GM18507 (cell line): ENCODE data around the gene C17orf100.
"Not testable (repeated sequence)": the region's sequence is repeated elsewhere in the genome, so short reads cannot be mapped to it uniquely, and the experiment has no call there.

Experiments
- DNase-seq: peaks from one replicate; pipeline ENCODE4 v3.0.0; 2011; ENCODE audit warnings: low read depth; ENCODE audit not compliant: insufficient read length; ENCODE audit errors: extremely low spot score
- FAIRE-seq: peaks from 2 replicates; lab custom pipeline; 2011; peaks lifted over from hg19 to GRCh38; lab: Jason Lieb, UNC

The C17orf100 gene

GRCh38 chr17:6683730-6684459 is 32.3 kb downstream of the C17orf100 start:
- DNase-seq, result no peak
- FAIRE-seq, result no peak

DNA sequence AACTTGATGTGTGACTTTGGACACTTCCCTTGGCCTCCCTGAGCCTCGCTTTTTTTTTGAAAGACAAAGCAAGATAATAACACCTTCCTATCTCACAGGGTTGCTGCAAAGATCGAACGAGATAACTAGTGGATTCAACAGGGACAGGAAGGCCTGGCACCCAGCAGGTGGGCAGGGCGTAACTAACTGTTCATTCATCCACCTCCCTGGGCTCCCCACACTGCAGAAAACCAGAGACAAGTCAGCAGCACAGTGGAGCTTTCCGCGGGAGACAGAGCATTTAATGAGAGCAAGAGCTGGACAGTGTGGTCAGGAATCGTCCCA is 32.9 kb downstream of the C17orf100 start:
- FAIRE-seq (no peak), DNase-seq (no peak)

- FAIRE-seq (no peak), DNase-seq (no peak)
Measured at GRCh38 chr17:6684881-6685767, 33.6 kb downstream of the C17orf100 start.

DNA sequence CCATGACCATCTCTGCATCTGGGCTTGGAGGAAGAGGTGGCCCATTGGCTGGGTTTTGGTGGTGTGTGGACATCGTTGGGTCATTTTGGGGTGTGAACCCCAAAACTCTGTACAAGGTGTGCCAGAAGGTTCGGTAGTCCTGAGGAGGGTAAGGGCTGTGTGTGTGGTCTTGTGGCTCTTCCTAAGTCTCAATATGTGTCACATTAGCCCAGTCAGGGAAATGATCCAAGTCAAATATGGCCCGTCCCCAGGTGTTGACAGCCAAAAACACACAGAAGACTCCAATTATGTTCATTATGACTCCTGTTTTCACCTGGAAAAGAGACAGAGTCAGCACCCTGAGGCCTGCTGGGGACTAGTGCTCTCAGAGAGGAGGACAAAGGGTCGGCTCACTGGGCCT is 34.5 kb downstream of the C17orf100 start:
- no peak for DNase-seq

GRCh38 chr17:6688944-6689343 is 37.4 kb downstream of the C17orf100 start:
- no peak for FAIRE-seq
- no peak for DNase-seq

More for the DNA sequence above, 34.5 kb downstream of the C17orf100 start:
- FAIRE-seq, result no peak

GRCh38 chr17:6690641-6691040 is 39.1 kb downstream of the C17orf100 start:
- no peak for FAIRE-seq
- no peak for DNase-seq

DNA sequence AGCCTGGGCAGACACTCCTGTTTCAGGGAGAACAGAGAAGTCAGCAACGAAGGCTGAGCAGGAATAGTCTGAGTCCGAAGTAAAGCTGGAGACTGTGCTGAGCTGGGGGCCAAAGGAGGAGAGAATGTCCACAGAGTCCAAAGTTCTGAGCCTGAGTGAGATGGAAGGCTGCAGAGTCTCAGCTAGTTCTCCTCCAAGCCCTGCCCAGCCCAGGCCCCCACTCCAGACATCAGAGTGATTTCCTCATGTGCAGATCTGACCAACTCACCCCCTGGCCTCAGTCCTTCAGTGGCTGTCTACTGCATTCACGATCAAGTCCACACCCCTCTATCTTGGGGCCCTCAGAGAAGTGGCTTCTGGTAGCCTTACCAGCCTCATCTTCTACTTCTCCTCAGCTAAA is 40.0 kb downstream of the C17orf100 start:
- FAIRE-seq, result no peak

DNA sequence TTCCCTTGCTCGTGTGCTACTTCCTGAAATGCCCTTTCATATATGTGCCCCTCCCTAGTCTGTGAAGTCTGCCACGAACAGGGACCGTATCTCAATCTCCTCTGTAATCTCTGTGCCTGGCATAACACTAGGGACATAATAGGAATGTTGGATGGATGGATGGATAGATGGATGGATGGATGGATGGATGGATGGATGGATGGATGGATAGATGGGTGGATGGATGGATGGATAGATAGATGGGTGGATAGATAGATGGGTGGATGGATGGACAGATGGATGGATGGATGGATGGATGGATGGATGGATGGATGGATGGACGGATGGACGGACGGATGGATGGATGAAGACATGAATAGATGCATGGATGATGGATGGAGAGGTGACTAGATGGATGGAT is 40.4 kb downstream of the C17orf100 start:
- not testable (repeated sequence) for FAIRE-seq, DNase-seq

More for the DNA sequence above, 40.0 kb downstream of the C17orf100 start:
- no peak for DNase-seq

GRCh38 chr17:6695051-6695450 is 43.5 kb downstream of the C17orf100 start:
- FAIRE-seq, result no peak
- no peak for DNase-seq

- no peak for DNase-seq
- FAIRE-seq, result no peak
Measured at GRCh38 chr17:6695565-6695964, 44.0 kb downstream of the C17orf100 start.

DNA sequence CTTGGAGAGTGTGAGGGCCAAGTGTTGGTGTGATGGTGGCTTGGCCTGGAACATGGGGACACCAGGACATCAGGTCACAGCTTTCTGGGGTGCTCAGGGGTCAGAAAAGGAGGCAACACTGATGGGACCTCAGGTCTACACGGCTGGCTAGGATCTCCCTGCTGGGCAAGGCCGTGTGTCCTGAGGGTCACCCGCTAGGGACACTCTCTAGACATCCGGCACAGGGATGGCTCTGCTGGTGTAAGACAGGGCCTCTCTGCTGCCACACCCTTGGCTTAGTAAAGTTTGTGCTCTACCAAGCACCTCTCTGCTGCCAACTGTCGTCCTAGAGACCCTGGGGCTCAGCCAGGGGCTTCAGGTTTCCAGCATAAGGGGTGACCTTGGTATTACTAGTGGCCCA is 45.3 kb downstream of the C17orf100 start:
- no peak for DNase-seq
- FAIRE-seq, result no peak

- no peak for FAIRE-seq
- no peak for DNase-seq
Measured at GRCh38 chr17:6698004-6698403, 46.4 kb downstream of the C17orf100 start.

DNA sequence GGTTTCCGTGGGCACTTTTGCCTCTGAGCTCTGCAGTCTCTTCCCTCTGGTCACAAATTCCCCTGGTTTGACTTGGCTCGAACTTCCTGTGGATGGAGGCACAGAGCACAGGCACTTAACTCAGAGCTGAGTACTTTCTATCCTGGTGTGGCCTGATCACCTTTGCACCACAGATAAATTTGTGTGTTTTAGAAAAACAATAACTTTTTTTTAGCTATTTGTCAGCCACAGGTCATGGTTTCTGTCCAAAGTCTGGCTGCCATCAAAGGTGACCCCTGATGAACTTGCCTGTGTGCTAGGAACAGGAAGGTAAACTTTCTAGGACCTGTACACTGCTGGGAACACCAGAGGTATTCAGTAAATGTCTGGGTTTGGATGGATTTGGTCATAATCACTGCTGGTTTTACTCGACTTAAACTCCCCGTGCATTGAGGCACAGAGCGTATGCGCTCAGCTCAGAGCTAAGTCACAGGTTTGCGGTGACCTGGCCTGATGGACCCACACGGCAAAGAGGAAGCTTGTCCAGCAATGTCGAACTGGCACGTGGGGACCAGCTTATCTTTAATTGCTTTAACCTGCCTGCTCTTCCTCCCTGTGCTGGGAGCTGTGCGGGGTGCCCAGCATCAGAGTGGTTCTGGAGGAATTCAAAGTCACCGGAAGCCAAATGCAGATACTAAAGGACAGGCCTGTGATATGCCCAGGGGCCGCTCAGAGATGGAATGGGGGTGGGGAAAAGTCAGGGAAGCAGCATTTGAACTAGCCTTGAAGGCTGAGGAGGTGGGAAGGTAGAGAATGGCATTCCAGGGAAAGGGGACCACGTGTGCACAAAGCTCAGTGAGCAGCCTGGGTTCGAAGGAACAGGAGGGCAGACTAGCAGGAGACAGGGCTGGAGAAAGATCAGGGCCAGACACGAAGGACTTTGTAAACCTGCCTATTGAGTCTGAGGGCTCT is 48.7 kb downstream of the C17orf100 start:
- DNase-seq, result no peak
- FAIRE-seq, result no peak

DNA sequence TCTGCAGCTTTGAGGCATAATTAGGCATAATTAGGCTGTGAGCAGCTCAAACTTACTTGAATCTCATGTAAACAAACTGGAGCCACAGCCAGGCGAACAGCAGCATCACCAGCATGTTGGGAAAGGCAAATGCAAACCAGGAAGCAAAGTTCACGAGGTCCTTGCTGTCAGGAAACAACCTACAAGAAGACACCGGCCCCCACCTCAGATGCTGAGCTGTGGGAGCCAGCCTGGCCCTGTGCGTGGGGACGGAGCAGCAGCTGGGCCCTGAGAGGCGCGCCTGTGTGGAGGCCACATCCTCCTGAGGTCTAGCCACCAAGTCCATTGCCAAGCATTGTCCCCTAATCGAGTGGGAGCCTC is 49.4 kb downstream of the C17orf100 start:
- FAIRE-seq, result no peak
- DNase-seq, result no peak

- DNase-seq (no peak), FAIRE-seq (no peak)
Measured at GRCh38 chr17:6701719-6702118, 50.2 kb downstream of the C17orf100 start.

DNA sequence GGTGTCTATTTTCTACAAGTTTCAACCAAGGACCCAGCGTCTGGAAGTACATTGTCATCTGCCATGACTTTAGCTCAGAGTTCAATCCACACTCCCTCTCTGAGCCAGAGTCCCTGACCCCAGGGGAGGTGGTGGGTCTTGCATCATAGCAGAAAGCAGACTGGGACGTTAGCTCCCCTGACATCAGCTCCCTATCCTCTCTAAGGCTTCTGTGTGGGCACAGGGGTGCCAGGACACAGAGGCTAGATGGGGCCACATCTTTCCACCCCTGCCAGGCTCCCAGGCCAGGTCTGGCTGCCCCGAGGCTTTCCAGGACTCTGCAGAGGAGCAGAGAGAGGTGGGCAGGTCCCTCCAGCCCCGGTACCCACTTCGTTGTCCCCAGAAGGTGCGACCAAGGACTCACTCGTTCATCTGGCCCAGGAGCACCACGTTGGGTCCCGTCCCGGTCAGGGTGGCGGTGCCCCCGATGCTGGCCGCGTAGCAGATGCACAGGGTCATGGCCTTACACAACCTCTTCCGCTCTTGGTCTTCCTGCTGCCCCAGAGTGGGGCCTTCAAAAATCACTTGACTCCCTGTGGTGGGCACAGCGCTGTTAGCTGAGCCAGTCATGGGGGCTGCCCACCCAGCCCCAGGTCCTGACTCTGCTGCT is 51.1 kb downstream of the C17orf100 start:
- FAIRE-seq (no peak), DNase-seq (no peak)
